Right lobe of liver (tissue), 4 donors: ENCODE data around the gene VWA5B1.

Experiments
- POLR2A ChIP-seq: fragments of 450-650 bp; IDR thresholded peaks from one replicate; pipeline ENCODE4 v1.6.1; 2017; ENCODE audit warnings: antibody characterized with exemption, mild to moderate bottlenecking
- TF ChIP-seq, protein P1 (sequence below), 4 donors: fragments of 200-600 bp in 3 of 4; fragments of 450-650 bp in 1 of 4; IDR thresholded peaks; one replicate each; pipeline versions ENCODE4 v1.5.1 to v1.8.0; 2016 to 2022; ENCODE audit warnings: antibody characterized with exemption in 4 of 4, mild to moderate bottlenecking in 2 of 4
- donor health status: DM: no; HTN: no; CAD: no.
- donor health status: DM: no; HTN: no; CAD: no.
- donor health status: DM: no; HTN: yes; CAD: no.

DNA sequence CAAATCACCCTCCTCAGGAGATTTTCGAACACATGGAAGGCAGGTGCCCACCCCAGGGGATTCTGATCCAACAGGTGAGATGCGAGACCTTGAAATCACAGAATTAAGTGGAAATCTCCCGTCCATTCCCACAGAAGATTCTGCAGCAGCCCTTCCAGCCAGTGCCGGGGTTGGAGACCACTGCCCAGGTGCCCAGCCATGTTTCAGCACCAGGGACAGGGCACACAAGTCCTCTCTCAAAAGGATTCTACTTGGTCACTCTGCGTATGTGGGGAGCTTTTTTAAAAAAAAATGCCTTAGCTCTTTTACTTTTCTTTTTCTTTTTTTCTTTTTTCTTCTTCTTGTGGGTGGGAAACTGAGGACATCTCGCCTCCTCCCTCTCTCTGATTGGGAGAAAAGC is 80.7 kb downstream of the VWA5B1 start:
- TF ChIP-seq, protein P1, sequence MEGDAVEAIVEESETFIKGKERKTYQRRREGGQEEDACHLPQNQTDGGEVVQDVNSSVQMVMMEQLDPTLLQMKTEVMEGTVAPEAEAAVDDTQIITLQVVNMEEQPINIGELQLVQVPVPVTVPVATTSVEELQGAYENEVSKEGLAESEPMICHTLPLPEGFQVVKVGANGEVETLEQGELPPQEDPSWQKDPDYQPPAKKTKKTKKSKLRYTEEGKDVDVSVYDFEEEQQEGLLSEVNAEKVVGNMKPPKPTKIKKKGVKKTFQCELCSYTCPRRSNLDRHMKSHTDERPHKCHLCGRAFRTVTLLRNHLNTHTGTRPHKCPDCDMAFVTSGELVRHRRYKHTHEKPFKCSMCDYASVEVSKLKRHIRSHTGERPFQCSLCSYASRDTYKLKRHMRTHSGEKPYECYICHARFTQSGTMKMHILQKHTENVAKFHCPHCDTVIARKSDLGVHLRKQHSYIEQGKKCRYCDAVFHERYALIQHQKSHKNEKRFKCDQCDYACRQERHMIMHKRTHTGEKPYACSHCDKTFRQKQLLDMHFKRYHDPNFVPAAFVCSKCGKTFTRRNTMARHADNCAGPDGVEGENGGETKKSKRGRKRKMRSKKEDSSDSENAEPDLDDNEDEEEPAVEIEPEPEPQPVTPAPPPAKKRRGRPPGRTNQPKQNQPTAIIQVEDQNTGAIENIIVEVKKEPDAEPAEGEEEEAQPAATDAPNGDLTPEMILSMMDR (IDR thresholded peaks at IDR 0.05), result no peak
- no peak for TF ChIP-seq POLR2A
